EL (cell line): ENCODE results near the gene GNL3L.
A peak's percentile ranks its signal among the peaks of the same experiment; 100 is the strongest.
"Not testable (repeated sequence)": the region's sequence is repeated elsewhere in the genome, so short reads cannot be mapped to it uniquely, and the experiment has no call there.

ENCODE experiments used
- DNase-seq: peaks from one replicate; pipeline ENCODE4 v3.0.0-alpha.2; 2016

The GNL3L gene

GRCh38 chrX:54561622-54562021 is 31.6 kb downstream of the GNL3L start:
- DNase-seq = no peak

GRCh38 chrX:54564936-54565335 is 34.9 kb downstream of the GNL3L start:
- DNase-seq = peak; percentile 2

DNA sequence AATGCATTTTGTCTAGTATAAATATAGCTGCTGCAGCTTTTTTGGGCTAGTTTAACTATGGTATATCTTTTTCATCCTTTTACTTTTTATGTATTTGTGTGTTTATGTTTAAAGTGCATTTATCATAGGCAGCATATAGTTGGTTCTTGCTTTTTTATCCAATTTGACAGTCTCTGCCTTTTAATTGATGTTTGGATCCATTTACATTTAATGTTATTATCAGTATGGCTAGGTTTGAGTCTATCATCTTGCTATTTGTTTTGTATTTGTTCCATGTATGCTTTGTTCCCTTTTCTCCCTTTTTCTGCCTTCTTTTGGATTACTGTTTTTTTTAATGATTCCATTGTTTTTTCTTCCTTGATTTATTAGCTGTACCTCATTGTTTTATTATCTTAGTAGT is 40.3 kb downstream of the GNL3L start:
- no peak for DNase-seq

GRCh38 chrX:54572641-54573040 is 42.6 kb downstream of the GNL3L start:
- DNase-seq = not testable (repeated sequence)

DNA sequence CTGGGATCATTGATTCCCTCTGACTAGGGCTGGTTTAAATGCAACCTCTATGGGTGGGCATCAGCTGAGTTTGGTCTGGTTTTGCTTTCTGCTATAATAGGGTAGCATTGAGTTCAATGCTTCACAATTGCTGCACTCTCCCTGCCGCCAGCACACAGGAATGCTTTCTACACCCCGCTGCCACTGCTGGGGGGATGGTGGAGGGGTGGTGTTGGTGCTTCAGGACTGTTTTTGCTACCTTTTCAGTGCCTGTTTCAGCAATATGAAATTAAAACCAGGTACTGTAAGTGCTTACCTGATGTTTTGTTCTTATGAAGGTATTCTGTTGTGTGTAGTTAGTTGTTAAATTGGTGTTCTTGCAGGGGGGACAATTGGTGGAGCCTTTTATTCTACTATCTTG is 67.7 kb downstream of the GNL3L start:
- no peak for DNase-seq

GRCh38 chrX:54602563-54602962 is 72.5 kb downstream of the GNL3L start:
- DNase-seq = no peak
